Stomach (tissue), 9 donors: ENCODE measurements around the gene PLA2G4F. TPM values are rescaled to one million over a fixed set of nuclear protein-coding genes. Genes with fewer than 3 reads are reported as not detected.

Experiments
- DNase-seq, 2 donors: peaks; one replicate each; pipeline versions ENCODE4 v3.0.0 to v3.0.0-alpha.2; 2013 to 2019
- H3K27ac ChIP-seq, 5 donors: fragments of 200-600 bp in 4 of 5; sonication (generic) in 4 of 5; one replicate each; pipeline ENCODE4 v1.5.1; 2013 to 2019; ENCODE audit warnings: mild to moderate bottlenecking in 1 of 5, moderate library complexity in 1 of 5
- H3K27me3 ChIP-seq, 3 donors: fragments of 200-600 bp; sonication (generic); one replicate each; pipeline ENCODE4 v1.5.1; 2017 to 2019; ENCODE audit warnings: mixed run types in 1 of 3
- H3K36me3 ChIP-seq, 4 donors: fragments of 200-600 bp; sonication (generic); 1 replicate in 3 of 4; 2 replicates in 1 of 4; pipeline ENCODE4 v1.5.1; 2016 to 2019
- H3K4me1 ChIP-seq, 4 donors: fragments of 200-600 bp; sonication (generic); one replicate each; pipeline ENCODE4 v1.5.1; 2016 to 2019
- H3K4me3 ChIP-seq, 4 donors: fragments of 200-600 bp; sonication (generic) in 3 of 4; one replicate each; pipeline ENCODE4 v1.5.1; 2016 to 2019; ENCODE audit warnings: mild to moderate bottlenecking in 1 of 4
- H3K9me3 ChIP-seq, 4 donors: fragments of 200-600 bp; sonication (generic); one replicate each; pipeline ENCODE4 v1.5.1; 2016 to 2019
- EP300 ChIP-seq: sonication (generic); formaldehyde crosslinking; IDR thresholded peaks from one replicate; pipeline ENCODE4 v1.6.1; 2017; ENCODE audit warnings: antibody characterized with exemption
- POLR2A ChIP-seq, 4 donors: fragments of 450-650 bp; IDR thresholded peaks; one replicate each; pipeline ENCODE4 v1.6.1; 2016; ENCODE audit warnings: antibody characterized with exemption in 4 of 4, control low read depth in 2 of 4, mild to moderate bottlenecking in 1 of 4, moderate library complexity in 1 of 4
- POLR2AphosphoS5 ChIP-seq, 3 donors: sonication (generic); formaldehyde crosslinking; IDR thresholded peaks; one replicate each; pipeline ENCODE4 v1.6.1; 2016; ENCODE audit warnings: antibody characterized with exemption in 3 of 3
- WGBS, 5 donors: extraction: QIAGEN DNeasy Blood & Tissue Kit in 3 of 5; methylation state at CpG; one replicate each; pipeline versions ENCODE4 v1.1.5 to v1.1.7; 2013 to 2018; 5-methylcytosine and 5-hydroxymethylcytosine counted together
- intact Hi-C: fragments of 100-400 bp; cut with DNase I; formaldehyde crosslinking; loops from one replicate; pipeline ENCODE4 v1.15.1; 2023; ENCODE audit warnings: low total_unique reads
- polyA plus RNA-seq, 3 donors: library from polyadenylated mRNA; stranded (reverse); fragments of 200-250 nt; gene quantifications; one replicate each; pipeline ENCODE4 v1.2.3, GENCODE V29; 2013
- total RNA-seq, 5 donors: library from RNA; depleted of rRNA; stranded (reverse); fragments of >200 nt; gene quantifications; one replicate each; pipeline versions ENCODE4 v1.1.0 to v1.2.3, GENCODE V29; 2014 to 2016
- TF ChIP-seq, protein P1 (sequence below), 7 experiments: fragments of 450-650 bp in 4 of 7; fragments of 200-600 bp in 3 of 7; sonication (generic) in 3 of 7; IDR thresholded peaks; one replicate each; pipeline ENCODE4 v1.5.1; 2016 to 2019; ENCODE audit warnings: antibody characterized with exemption in 7 of 7, control low read depth in 2 of 7, mild to moderate bottlenecking in 1 of 7
- donor health status: healthy with polysubstance abuse.
- donor health status: Bipolar disorder and iron deficiency.
- donor health status: healthy.

The PLA2G4F gene
- total and polyA plus RNA-seq, 8 donors, result 1.9 to 41.4 (median 8.4) TPM

DNA sequence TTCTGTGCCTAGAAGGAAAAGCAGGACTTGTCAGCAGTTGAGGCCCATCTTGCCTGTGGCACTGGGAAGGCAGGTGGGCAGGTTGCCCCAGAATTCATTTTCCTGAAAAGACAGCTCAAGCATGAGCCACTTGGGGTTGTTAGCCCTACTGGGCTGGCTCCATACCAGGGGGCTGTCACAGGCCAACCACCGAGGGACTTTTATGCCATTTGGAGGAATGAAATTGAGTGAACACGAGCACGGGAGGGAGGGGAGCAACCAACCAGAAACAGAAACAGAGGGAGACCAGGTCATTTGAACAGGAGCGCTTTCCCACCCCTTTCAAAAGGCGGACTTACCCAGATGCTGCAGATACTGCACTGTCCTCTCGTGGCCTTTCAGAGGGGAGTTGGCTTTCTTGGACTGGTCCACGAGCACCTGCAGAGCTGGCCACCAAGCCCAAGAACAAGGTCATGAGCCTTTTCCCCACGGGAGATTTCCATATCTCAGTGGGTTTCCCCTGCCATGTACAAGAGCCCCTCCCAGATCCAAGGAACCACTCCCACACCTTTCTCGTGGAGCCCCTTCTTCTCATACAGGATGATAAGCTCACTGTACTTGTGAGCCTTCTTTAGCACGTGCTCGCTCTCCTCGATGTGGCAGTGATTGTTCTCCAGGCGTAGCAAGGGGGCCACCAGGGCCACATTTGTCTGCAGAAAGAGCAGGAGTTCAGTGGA, 9.9 kb upstream of the PLA2G4F start:
- DNase-seq, result no peak
- Histone ChIP-seq H3K36me3 (peaks cover 75 to 100% (median 99%) of the 10 kb centered on the region in 4 donors), H3K27me3 (no peaks in the 10 kb centered on the region), H3K9me3 (no peaks in the 10 kb centered on the region), H3K27ac (no peak overlapping the region), H3K4me3 (no peak overlapping the region), H3K4me1 (peaks cover 0 to 2% (median 0%) of the 10 kb centered on the region in 4 donors)
- WGBS, 5 donors, result 89 to 98% (median 92%) methylated on average over 13 of the region's 13 CpGs
- TF ChIP-seq EP300 (no peak), POLR2AphosphoS5 (IDR thresholded peaks at IDR 0.05) (no peak), POLR2A (IDR thresholded peaks at IDR 0.05) (no peak)
- TF ChIP-seq, protein P1, sequence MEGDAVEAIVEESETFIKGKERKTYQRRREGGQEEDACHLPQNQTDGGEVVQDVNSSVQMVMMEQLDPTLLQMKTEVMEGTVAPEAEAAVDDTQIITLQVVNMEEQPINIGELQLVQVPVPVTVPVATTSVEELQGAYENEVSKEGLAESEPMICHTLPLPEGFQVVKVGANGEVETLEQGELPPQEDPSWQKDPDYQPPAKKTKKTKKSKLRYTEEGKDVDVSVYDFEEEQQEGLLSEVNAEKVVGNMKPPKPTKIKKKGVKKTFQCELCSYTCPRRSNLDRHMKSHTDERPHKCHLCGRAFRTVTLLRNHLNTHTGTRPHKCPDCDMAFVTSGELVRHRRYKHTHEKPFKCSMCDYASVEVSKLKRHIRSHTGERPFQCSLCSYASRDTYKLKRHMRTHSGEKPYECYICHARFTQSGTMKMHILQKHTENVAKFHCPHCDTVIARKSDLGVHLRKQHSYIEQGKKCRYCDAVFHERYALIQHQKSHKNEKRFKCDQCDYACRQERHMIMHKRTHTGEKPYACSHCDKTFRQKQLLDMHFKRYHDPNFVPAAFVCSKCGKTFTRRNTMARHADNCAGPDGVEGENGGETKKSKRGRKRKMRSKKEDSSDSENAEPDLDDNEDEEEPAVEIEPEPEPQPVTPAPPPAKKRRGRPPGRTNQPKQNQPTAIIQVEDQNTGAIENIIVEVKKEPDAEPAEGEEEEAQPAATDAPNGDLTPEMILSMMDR (IDR thresholded peaks at IDR 0.05), result no peak
- intact Hi-C loops, result no loop called here

DNA sequence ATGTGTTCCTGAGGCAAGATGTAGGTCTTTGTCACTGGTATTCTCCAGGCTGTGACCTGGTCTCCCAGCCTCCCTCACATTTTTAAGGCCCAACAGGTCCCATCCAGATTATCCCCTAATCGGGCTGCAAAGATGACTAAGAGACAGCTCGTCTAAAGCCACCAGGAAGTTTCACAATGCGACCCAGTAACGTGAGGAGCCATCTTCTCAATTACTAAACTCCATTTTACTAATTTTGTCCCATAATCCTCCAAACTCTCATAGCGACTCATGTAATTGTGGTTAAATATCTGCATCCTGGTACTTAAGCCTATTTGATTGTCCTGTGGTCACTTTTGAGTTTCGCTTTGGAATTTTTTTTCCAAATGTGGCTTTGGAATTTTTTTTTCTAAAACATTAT, 8.7 kb upstream of the PLA2G4F start:
- H3K27me3 ChIP-seq, result no peaks in the 10 kb centered on the region
- H3K4me1 ChIP-seq, result no peaks in the 10 kb centered on the region
- H3K36me3 ChIP-seq, result peaks cover 83 to 100% (median 99%) of the 10 kb centered on the region in 4 donors
- intact Hi-C loops, result no loop called here
- H3K9me3 ChIP-seq, result no peaks in the 10 kb centered on the region
- no peak overlapping the region for H3K4me3 ChIP-seq
- H3K27ac ChIP-seq, result no peak overlapping the region
- 86 to 96% (median 92%) methylated on average over 6 of the region's 6 CpGs for WGBS, 5 donors
- TF ChIP-seq, protein P1 (IDR thresholded peaks at IDR 0.05), result no peak
- TF ChIP-seq EP300 (no peak), POLR2A (IDR thresholded peaks at IDR 0.05) (no peak), POLR2AphosphoS5 (IDR thresholded peaks at IDR 0.05) (no peak)
- no peak for DNase-seq

DNA sequence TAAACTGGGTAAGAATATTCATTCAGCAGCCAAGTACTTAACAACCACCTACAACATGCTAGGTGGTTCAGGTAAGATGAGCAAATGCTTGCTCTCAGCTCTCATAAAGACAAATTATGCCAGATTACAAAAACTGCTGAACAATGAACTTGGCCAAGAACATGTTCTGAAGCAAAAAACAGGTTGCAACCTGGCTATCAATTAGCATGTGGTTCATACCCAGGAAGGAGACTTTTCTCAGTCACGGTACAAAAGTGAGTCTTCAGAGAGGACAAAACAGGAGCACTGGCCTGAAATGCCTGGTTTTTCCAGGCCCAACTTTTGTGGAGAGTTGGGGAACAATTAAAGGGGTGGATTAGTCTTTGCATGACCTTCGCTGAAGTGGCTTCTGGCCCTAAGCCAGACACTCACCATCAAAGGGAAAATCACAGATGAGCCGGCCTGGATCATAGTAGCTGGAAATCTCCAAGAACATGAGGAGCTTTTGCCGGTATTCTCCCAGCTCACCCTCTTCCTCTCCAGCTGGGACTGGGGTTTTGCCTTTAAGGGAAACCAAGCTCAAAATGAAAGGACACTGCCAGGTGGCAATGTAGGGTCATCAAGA, 7.6 kb upstream of the PLA2G4F start:
- Histone ChIP-seq H3K9me3 (no peaks in the 10 kb centered on the region), H3K4me1 (no peaks in the 10 kb centered on the region), H3K27ac (no peak overlapping the region), H3K36me3 (peaks cover 93 to 100% (median 99%) of the 10 kb centered on the region in 4 donors), H3K4me3 (no peak overlapping the region), H3K27me3 (no peaks in the 10 kb centered on the region)
- 66 to 79% (median 76%) methylated on average over 4 of the region's 4 CpGs for WGBS, 5 donors
- no peak for DNase-seq
- intact Hi-C loops, result no loop called here
- TF ChIP-seq POLR2AphosphoS5 (IDR thresholded peaks at IDR 0.05) (no peak), POLR2A (IDR thresholded peaks at IDR 0.05) (no peak), EP300 (no peak)
- TF ChIP-seq, protein P1 (IDR thresholded peaks at IDR 0.05), result no peak

DNA sequence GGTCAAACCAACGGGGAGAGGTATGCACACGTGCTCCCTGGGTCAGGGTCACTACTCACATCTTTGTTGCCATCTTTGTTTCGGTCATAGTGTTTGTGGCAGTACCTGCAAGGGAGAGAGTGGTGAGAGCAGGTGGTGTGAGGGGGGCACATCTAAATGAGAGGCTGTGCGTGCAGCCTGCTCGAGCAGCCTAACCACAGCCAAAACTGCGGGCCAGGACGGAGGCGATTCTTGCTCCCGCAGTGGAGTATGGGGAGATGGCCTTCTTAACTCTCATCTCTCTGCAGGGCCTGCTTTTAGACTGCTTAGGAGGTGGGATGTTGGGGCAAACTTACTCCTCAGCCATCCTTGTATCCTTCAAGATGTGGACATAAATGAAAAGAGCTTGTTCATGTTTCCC, 6.9 kb upstream of the PLA2G4F start:
- H3K27ac ChIP-seq, result no peak overlapping the region
- no peak for DNase-seq
- 90 to 96% (median 94%) methylated on average over 9 of the region's 9 CpGs for WGBS, 5 donors
- no peaks in the 10 kb centered on the region for H3K9me3 ChIP-seq
- intact Hi-C loops, result no loop called here
- H3K27me3 ChIP-seq, result no peaks in the 10 kb centered on the region
- TF ChIP-seq POLR2AphosphoS5 (IDR thresholded peaks at IDR 0.05) (no peak), EP300 (no peak), POLR2A (IDR thresholded peaks at IDR 0.05) (no peak)
- TF ChIP-seq, protein P1 (IDR thresholded peaks at IDR 0.05), result no peak
- no peak overlapping the region for H3K4me3 ChIP-seq
- no peaks in the 10 kb centered on the region for H3K4me1 ChIP-seq
- H3K36me3 ChIP-seq, result peaks cover 90 to 100% (median 99%) of the 10 kb centered on the region in 4 donors
